Measurements from ENCODE around the gene KRT33A.
A peak's percentile ranks its signal among the peaks of the same experiment; 100 is the strongest.

The KRT33A gene

DNA sequence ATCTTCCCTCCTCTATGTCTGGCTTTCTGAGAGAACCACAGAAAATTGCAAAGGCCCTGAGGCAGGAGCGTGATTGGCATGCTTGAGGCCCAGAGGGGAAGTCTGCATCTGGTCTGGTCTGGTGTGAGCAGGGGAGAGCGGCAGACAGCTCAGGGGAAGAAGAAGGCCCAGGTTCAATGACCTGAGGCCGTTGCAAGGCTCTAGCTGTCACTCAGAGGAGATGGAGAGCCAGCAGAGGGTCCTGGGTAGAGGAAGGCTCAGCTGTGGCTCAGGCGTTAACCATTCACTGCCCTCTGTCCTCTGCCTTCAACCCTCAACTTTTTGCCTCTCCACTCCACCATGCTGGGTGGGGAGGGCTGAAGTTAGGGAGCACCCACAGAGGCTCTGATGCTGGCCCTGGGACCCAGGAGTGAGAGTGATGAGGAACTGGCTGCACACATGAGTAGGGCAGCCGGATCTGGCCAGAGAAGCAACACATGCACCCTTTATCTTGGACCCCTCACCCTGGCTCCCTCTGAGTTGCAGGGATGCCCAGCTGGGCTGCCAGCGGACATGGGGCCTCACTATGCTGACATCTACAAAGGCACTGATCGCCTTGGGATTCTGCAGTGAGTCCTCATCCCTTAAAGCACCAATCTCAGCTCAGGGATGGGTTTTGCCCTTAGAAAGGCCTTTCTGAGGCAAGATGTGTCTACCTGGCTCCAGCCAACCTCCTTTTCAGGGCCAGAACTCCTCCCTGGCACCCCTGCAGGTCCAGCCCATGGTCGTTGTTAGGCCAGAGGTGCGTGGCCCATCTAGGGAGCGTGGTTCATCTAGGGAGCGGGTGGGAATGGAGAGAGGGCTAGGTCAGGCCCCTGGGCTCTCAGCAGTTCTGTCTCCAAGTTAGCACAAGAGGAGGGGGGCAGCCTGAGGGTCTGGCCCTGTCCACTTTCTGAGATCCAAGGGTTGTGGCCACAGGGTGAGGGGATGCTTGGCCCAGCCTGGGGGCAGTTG is 27.4 kb downstream of the KRT33A start:
- Histone ChIP-seq H3K36me3 (no peaks in the 10 kb centered on the region), H3K9ac (no peak overlapping the region), H3K4me1 (peaks cover 12% of the 10 kb centered on the region), H3K27me3 (no peaks in the 10 kb centered on the region), H3K27ac (no peak overlapping the region), H3K9me3 (peaks cover 17% of the 10 kb centered on the region), H4K20me1 (no peaks in the 10 kb centered on the region), H3K4me3 (no peak overlapping the region), H3K4me2 (no peak overlapping the region)
- no peak for TF ChIP-seq Cebpa-rat (IDR thresholded peaks at IDR 0.05)

DNA sequence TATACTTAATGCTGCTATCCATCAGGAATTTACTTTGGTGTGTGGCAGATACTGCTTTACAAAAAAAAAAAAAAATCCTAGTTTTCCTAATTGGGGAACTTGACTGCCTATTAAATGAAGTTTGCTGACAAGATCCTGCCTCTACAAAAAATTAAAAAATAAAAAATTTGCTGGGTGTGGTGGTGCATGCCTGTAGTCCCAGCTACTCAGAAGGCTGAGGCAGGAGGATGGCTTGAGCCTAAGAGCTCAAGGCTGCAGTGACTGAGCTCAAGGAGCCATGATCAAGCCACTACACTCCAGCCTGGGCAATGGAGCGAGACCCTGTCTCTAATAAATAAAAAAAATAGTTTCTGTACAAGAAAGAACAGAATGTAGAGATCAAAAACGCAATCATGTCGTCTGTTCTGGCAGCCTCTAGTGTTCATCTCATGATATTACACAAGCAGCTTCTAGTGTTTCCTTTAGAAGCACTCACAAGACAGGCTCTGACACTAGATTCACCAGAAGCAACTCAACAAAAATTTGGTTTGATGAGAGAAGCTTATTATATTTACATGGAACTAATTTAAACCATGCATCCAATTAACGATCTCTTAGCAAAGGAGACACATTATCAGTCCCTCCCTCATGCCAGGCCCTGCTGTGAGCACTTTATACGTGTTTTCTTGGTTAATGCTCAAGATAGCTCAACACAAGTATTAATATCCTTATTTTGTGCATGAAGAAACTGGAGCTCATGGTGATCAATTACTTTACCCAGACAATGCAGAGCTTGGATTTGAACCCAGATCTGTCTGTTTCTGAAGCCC is 28.3 kb downstream of the KRT33A start:
- no peaks in the 10 kb centered on the region for H4K20me1 ChIP-seq

GRCh38 chr17:41318231-41318630 is 32.4 kb downstream of the KRT33A start:
- Histone ChIP-seq H3K27me3 (no peaks in the 10 kb centered on the region), H3K4me2 (no peak overlapping the region), H3K4me1 (no peaks in the 10 kb centered on the region), H3K9me3 (peaks cover 17% of the 10 kb centered on the region), H3K36me3 (no peaks in the 10 kb centered on the region), H3K27ac (no peak overlapping the region), H4K20me1 (no peaks in the 10 kb centered on the region), H3K9ac (no peak overlapping the region), H3K4me3 (no peak overlapping the region)
- no peak for TF ChIP-seq Cebpa-rat (IDR thresholded peaks at IDR 0.05)

More for the DNA sequence above, 28.3 kb downstream of the KRT33A start:
- no peak overlapping the region for H3K9ac ChIP-seq
- H3K9me3 ChIP-seq, result peaks cover 17% of the 10 kb centered on the region
- no peak overlapping the region for H3K4me3 ChIP-seq
- no peaks in the 10 kb centered on the region for H3K27me3 ChIP-seq
- H3K4me2 ChIP-seq, result no peak overlapping the region
- no peak overlapping the region for H3K27ac ChIP-seq
- no peak for TF ChIP-seq Cebpa-rat (IDR thresholded peaks at IDR 0.05)
- peaks cover 12% of the 10 kb centered on the region for H3K4me1 ChIP-seq
- no peaks in the 10 kb centered on the region for H3K36me3 ChIP-seq

GRCh38 chr17:41315814-41316445 is 34.7 kb downstream of the KRT33A start:
- no peak for TF ChIP-seq Cebpa-rat (IDR thresholded peaks at IDR 0.05)
- Histone ChIP-seq H3K36me3 (no peaks in the 10 kb centered on the region), H3K27me3 (no peaks in the 10 kb centered on the region), H3K4me2 (no peak overlapping the region), H3K9ac (no peak overlapping the region), H3K4me1 (no peaks in the 10 kb centered on the region), H3K4me3 (no peak overlapping the region), H3K27ac (no peak overlapping the region), H4K20me1 (no peaks in the 10 kb centered on the region), H3K9me3 (peaks cover 20% of the 10 kb centered on the region)

GRCh38 chr17:41315204-41315794 is 35.3 kb downstream of the KRT33A start, which contains the start of gene KRTAP17-1:
Gene KRTAP17-1 (minus strand): TSS chr17:41315710. CDS start chr17:41315650, 60 bp downstream.
- H3K36me3 ChIP-seq, result no peaks in the 10 kb centered on the region
- peaks cover 14% of the 10 kb centered on the region for H3K9me3 ChIP-seq
- H3K27ac ChIP-seq, result no peak within 1 kb of the TSS
- H3K4me3 ChIP-seq, result no peak within 1 kb of the TSS
- no peaks in the 10 kb centered on the region for H4K20me1 ChIP-seq
- H3K4me1 ChIP-seq, result no peaks in the 10 kb centered on the region
- no peak for TF ChIP-seq Cebpa-rat (IDR thresholded peaks at IDR 0.05)
- no peaks in the 10 kb centered on the region for H3K27me3 ChIP-seq
- H3K4me2 ChIP-seq, result no peak within 1 kb of the TSS
- H3K9ac ChIP-seq, result no peak within 1 kb of the TSS

DNA sequence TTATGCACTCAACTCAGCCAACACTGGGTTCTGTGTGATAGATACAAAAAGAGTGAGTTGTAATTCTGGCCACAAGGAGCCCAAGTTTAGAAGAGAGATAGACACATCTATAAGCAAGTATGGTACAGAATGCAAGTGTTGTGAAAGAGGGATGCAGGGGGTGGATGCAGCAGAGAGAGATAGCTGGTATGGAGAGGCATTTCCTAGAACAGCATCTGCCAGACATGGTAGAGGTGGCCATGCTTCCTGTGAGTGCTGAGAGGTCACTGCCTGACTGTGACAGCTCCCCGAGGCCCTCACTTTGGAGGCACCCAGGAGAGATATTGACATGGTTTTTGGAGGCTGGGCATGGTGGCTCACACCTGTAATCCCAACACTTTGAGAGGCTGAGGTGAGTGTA is 39.5 kb downstream of the KRT33A start:
- Histone ChIP-seq H3K27ac (no peak overlapping the region), H3K27me3 (no peaks in the 10 kb centered on the region), H3K9ac (no peak overlapping the region), H3K9me3 (0 out of 2 replicates have a peak, but pooled peaks cover 3% of the 10 kb centered on the region), H3K4me2 (no peak overlapping the region), H4K20me1 (no peaks in the 10 kb centered on the region), H3K36me3 (no peaks in the 10 kb centered on the region), H3K4me1 (peaks cover 33% of the 10 kb centered on the region), H3K4me3 (no peak overlapping the region)
- TF ChIP-seq Cebpa-rat (IDR thresholded peaks at IDR 0.05), result no peak

DNA sequence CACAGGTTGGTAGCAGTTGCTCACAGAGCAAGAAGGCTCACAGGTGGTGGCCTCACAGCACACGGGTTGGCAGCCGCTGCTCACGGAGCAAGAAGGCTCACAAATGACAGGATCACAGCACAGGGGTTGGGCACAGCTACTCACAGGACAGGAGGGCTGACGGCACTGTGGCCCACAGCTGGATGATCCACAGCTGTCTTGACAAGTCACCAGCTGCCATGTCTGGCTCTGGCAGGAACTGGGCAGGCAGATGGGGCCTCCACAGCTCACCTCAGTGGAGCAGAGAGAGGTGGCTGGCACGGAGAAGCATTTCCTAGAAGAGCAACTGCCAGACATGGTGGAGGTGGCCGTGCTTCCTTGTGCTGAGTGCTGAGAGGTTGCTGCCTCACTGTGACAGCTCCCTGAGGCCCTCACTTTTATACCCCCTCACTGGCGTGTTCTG is 41.7 kb downstream of the KRT33A start, which contains the start of gene KRTAP16-1:
Gene KRTAP16-1 (minus strand): TSS at position 392 of the 442 bp plus-strand sequence. CDS start 56 bp downstream, at position 336.
- Histone ChIP-seq H4K20me1 (no peaks in the 10 kb centered on the region), H3K9ac (peak within 1 kb of the TSS; percentile 70), H3K36me3 (no peaks in the 10 kb centered on the region), H3K4me1 (peaks cover 33% of the 10 kb centered on the region), H3K4me2 (peak within 1 kb of the TSS; percentile 79), H3K4me3 (peak within 1 kb of the TSS; percentile 11), H3K27me3 (no peaks in the 10 kb centered on the region), H3K9me3 (0 out of 2 replicates have a peak, but pooled peaks cover 3% of the 10 kb centered on the region), H3K27ac (peak within 1 kb of the TSS; percentile 90)
- TF ChIP-seq Cebpa-rat (IDR thresholded peaks at IDR 0.05), result no peak

DNA sequence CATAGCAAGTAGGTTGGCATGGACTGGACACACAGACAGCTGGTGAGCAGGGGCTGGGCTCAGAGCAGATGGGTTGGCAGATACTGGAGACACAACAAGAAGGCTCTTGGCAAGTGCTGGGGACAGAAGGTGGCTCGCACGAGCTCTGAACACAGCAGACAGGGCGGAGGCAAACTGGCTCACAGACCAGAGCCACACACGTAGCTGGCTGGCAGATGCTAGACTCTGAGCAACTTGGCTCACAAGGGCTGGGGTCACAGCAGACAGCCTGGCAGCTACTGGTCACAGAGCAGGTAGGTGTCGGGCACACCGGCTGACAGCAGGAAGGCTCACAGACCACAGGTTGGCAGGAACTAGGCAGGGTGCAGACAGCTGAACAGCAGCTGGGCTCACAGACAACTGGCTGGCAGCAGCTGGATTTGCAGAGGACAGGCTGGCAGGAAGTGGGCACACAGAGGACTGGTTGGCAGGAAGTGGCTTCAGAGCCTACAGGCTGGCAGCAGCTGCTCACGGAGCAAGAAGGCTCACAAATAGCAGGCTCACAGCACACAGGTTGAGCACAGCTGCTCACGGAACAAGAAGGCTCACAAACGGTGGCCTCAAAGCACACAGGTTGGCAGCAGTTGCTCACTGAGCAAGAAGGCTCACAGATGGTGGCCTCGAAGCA is 42.2 kb downstream of the KRT33A start:
- Histone ChIP-seq H3K4me3 (peak overlapping the region; percentile 11), H3K27ac (peak overlapping the region; percentile 90), H3K4me2 (peak overlapping the region; percentile 79), H3K4me1 (peaks cover 33% of the 10 kb centered on the region), H3K9ac (peak overlapping the region; percentile 70), H4K20me1 (no peaks in the 10 kb centered on the region), H3K9me3 (0 out of 2 replicates have a peak, but pooled peaks cover 3% of the 10 kb centered on the region), H3K27me3 (no peaks in the 10 kb centered on the region), H3K36me3 (no peaks in the 10 kb centered on the region)
- no peak for TF ChIP-seq Cebpa-rat (IDR thresholded peaks at IDR 0.05)

All from BLaER1 (cell line).